HEK293 (cell line): Measurements from ENCODE around the gene MMP25.

Source experiments
- CTCF ChIA-PET: fragments of 350-600 bp; formaldehyde crosslinking; extraction: SDS; loops from one replicate; lab custom pipeline; 2021; ENCODE audit warnings: antibody characterized with exemption; lab: Yijun Ruan, JAX
- POLR2A ChIA-PET: fragments of 300-600 bp; formaldehyde crosslinking; extraction: SDS; loops from one replicate; lab custom pipeline; 2020; ENCODE audit warnings: antibody characterized with exemption, inconsistent platforms; lab: Yijun Ruan, JAX
- H3K27ac ChIP-seq: fragments of 200-500 bp; sonication (Bioruptor generic); 2 replicates; pipeline ENCODE4 v1.5.1; 2014; ENCODE audit warnings: low read depth, low read length, control low read depth, inconsistent platforms; ENCODE audit errors: extremely low read depth
- H3K36me3 ChIP-seq, 2 experiments: fragments of 200-500 bp in 1 of 2; sonication (Bioruptor generic) in 1 of 2; 1 replicate in 1 of 2; 2 replicates in 1 of 2; pipeline ENCODE4 v1.5.1; 2014 to 2017; ENCODE audit warnings: inconsistent platforms in 2 of 2, low read length in 2 of 2; ENCODE audit not compliant: control insufficient read depth in 2 of 2, insufficient read depth in 1 of 2
- H3K4me1 ChIP-seq: fragments of 200-500 bp; sonication (Bioruptor generic); 2 replicates; pipeline ENCODE4 v1.5.1; 2014; ENCODE audit warnings: mild to moderate bottlenecking, low read length, inconsistent platforms; ENCODE audit not compliant: control insufficient read depth, insufficient read depth
- H3K4me3 ChIP-seq: 2 replicates; pipeline ENCODE4 v1.5.1; 2011; ENCODE audit warnings: low read depth, mild to moderate bottlenecking, control low read depth, low read length, moderate library complexity
- H3K9me3 ChIP-seq: fragments of 200-500 bp; sonication (Bioruptor generic); 2 replicates; pipeline ENCODE4 v1.5.1; 2014; ENCODE audit warnings: low read depth, low read length, inconsistent platforms; ENCODE audit not compliant: control insufficient read depth, insufficient read depth
- BCL11B ChIP-seq: fragments of 450-650 bp; formaldehyde crosslinking; IDR thresholded peaks from 2 replicates; pipeline ENCODE4 v1.5.1; 2016; ENCODE audit warnings: low read depth, missing biosample characterization, missing genetic modification characterization
- GLIS2 ChIP-seq: fragments of 450-650 bp; formaldehyde crosslinking; IDR thresholded peaks from 2 replicates; pipeline ENCODE4 v1.5.1; 2016; ENCODE audit warnings: missing biosample characterization, missing genetic modification characterization
- HIC1 ChIP-seq: fragments of 450-650 bp; formaldehyde crosslinking; IDR thresholded peaks from 2 replicates; pipeline ENCODE4 v1.5.1; 2016; ENCODE audit warnings: missing biosample characterization, missing genetic modification characterization
- IKZF3 ChIP-seq: fragments of 450-650 bp; IDR thresholded peaks from 2 replicates; pipeline ENCODE4 v1.5.0; 2018; ENCODE audit warnings: missing biosample characterization, mild to moderate bottlenecking, missing genetic modification characterization, moderate library complexity
- PATZ1 ChIP-seq: fragments of 450-650 bp; formaldehyde crosslinking; IDR thresholded peaks from 2 replicates; pipeline ENCODE4 v1.5.1; 2016; ENCODE audit warnings: missing biosample characterization, missing genetic modification characterization
- REPIN1 ChIP-seq: fragments of 450-650 bp; formaldehyde crosslinking; IDR thresholded peaks from 2 replicates; pipeline ENCODE4 v1.5.1; 2017; ENCODE audit warnings: missing biosample characterization, missing genetic modification characterization, low read depth
- WT1 ChIP-seq: fragments of 450-650 bp; formaldehyde crosslinking; IDR thresholded peaks from 2 replicates; pipeline ENCODE4 v1.5.1; 2016; ENCODE audit warnings: missing biosample characterization, missing genetic modification characterization
- ZBTB20 ChIP-seq: fragments of 450-650 bp; formaldehyde crosslinking; IDR thresholded peaks from 2 replicates; pipeline ENCODE4 v1.5.1; 2016; ENCODE audit warnings: missing biosample characterization, missing genetic modification characterization
- ZBTB21 ChIP-seq: fragments of 450-650 bp; formaldehyde crosslinking; IDR thresholded peaks from 2 replicates; pipeline ENCODE4 v1.5.1; 2017; ENCODE audit warnings: missing biosample characterization, missing genetic modification characterization
- ZBTB48 ChIP-seq: fragments of 450-650 bp; formaldehyde crosslinking; IDR thresholded peaks from 2 replicates; pipeline ENCODE4 v1.5.1; 2016; ENCODE audit warnings: missing biosample characterization, missing genetic modification characterization
- ZEB2 ChIP-seq: fragments of 450-650 bp; formaldehyde crosslinking; IDR thresholded peaks from 2 replicates; pipeline ENCODE4 v1.5.1; 2016; ENCODE audit warnings: missing biosample characterization, missing genetic modification characterization
- ZFHX2 ChIP-seq: fragments of 450-650 bp; formaldehyde crosslinking; conservative IDR thresholded peaks from 2 replicates; pipeline ENCODE4 v1.5.1; 2016; ENCODE audit warnings: missing biosample characterization, missing genetic modification characterization
- ZFP37 ChIP-seq: fragments of 450-650 bp; formaldehyde crosslinking; IDR thresholded peaks from 2 replicates; pipeline ENCODE4 v1.5.1; 2016; ENCODE audit warnings: missing biosample characterization, missing genetic modification characterization
- ZNF132 ChIP-seq: fragments of 450-650 bp; formaldehyde crosslinking; IDR thresholded peaks from 2 replicates; pipeline ENCODE4 v1.5.1; 2017; ENCODE audit warnings: missing biosample characterization, missing genetic modification characterization, borderline replicate concordance
- ZNF138 ChIP-seq: fragments of 450-650 bp; formaldehyde crosslinking; IDR thresholded peaks from 2 replicates; pipeline ENCODE4 v1.5.1; 2016; ENCODE audit warnings: missing biosample characterization, missing genetic modification characterization, borderline replicate concordance
- ZNF335 ChIP-seq: fragments of 450-650 bp; formaldehyde crosslinking; conservative IDR thresholded peaks from 2 replicates; pipeline ENCODE4 v1.5.1; 2016; ENCODE audit warnings: missing biosample characterization, missing genetic modification characterization
- ZNF350 ChIP-seq: fragments of 450-650 bp; formaldehyde crosslinking; IDR thresholded peaks from 2 replicates; pipeline ENCODE4 v1.5.0; 2017; ENCODE audit warnings: missing biosample characterization, mild to moderate bottlenecking, missing genetic modification characterization
- ZNF426 ChIP-seq: fragments of 450-650 bp; formaldehyde crosslinking; IDR thresholded peaks from 2 replicates; pipeline ENCODE4 v1.5.1; 2017; ENCODE audit warnings: missing biosample characterization, missing genetic modification characterization, mild to moderate bottlenecking, inconsistent platforms, moderate library complexity
- ZNF548 ChIP-seq: fragments of 450-650 bp; formaldehyde crosslinking; IDR thresholded peaks from 2 replicates; pipeline ENCODE4 v1.5.1; 2016; ENCODE audit warnings: missing biosample characterization, missing genetic modification characterization
- ZNF558 ChIP-seq: fragments of 450-650 bp; formaldehyde crosslinking; IDR thresholded peaks from 2 replicates; pipeline ENCODE4 v1.5.1; 2016; ENCODE audit warnings: missing biosample characterization, missing genetic modification characterization
- ZNF571 ChIP-seq: fragments of 450-650 bp; formaldehyde crosslinking; IDR thresholded peaks from 2 replicates; pipeline ENCODE4 v1.5.0; 2017; ENCODE audit warnings: missing biosample characterization, missing genetic modification characterization
- ZNF600 ChIP-seq: fragments of 450-650 bp; formaldehyde crosslinking; IDR thresholded peaks from 2 replicates; pipeline ENCODE4 v1.5.1; 2016; ENCODE audit warnings: missing biosample characterization, missing genetic modification characterization
- ZNF626 ChIP-seq: fragments of 450-650 bp; sonication (Bioruptor Pico); formaldehyde crosslinking; IDR thresholded peaks from 2 replicates; pipeline ENCODE4 v1.5.1; 2018; ENCODE audit warnings: missing biosample characterization, missing genetic modification characterization, inconsistent platforms
- ZNF660 ChIP-seq: fragments of 450-650 bp; IDR thresholded peaks from 2 replicates; pipeline ENCODE4 v1.5.1; 2018; ENCODE audit warnings: missing biosample characterization, mild to moderate bottlenecking, missing genetic modification characterization
- ZNF76 ChIP-seq: fragments of 450-650 bp; formaldehyde crosslinking; IDR thresholded peaks from 2 replicates; pipeline ENCODE4; 2016; ENCODE audit warnings: low read depth, missing biosample characterization, missing genetic modification characterization, borderline replicate concordance
- ZNF776 ChIP-seq: fragments of 450-650 bp; formaldehyde crosslinking; IDR thresholded peaks from 2 replicates; pipeline ENCODE4 v1.5.0; 2017; ENCODE audit warnings: missing biosample characterization, missing genetic modification characterization, borderline replicate concordance
- TF ChIP-seq, protein P1 (sequence below): fragments of 450-650 bp; formaldehyde crosslinking; IDR thresholded peaks from 2 replicates; pipeline ENCODE4 v1.5.1; 2017; ENCODE audit warnings: missing biosample characterization, missing genetic modification characterization
- TF ChIP-seq, protein P2 (sequence below): fragments of 450-650 bp; formaldehyde crosslinking; IDR thresholded peaks from 2 replicates; pipeline ENCODE4 v1.5.1; 2017; ENCODE audit warnings: missing biosample characterization, missing genetic modification characterization
- TF ChIP-seq, protein P3 (sequence below): fragments of 450-650 bp; formaldehyde crosslinking; IDR thresholded peaks from 2 replicates; pipeline ENCODE4 v1.5.1; 2017; ENCODE audit warnings: missing biosample characterization, mild to moderate bottlenecking, missing genetic modification characterization, moderate library complexity

Gene MMP25

GRCh38 chr16:3022208-3022683 is 24.1 kb upstream of the MMP25 start:
- H3K27ac ChIP-seq, result peak overlapping the region; percentile 54
- POLR2A ChIA-PET, result interaction anchor here (0.6 to 11.9 kb wide), 8 partner anchors 10 to 150 kb away, joined by 3 to 247 read pairs (median 6); partner anchors contain the start of genes KREMEN2 and PAQR4
- H3K4me3 ChIP-seq, result peak overlapping the region; percentile 75
- peaks cover 0 to 20% of the 10 kb centered on the region in 2 experiments; a peak in 1 of 3 replicates for H3K36me3 ChIP-seq
- peaks cover 21% of the 10 kb centered on the region for H3K4me1 ChIP-seq
- no peaks in the 10 kb centered on the region for H3K9me3 ChIP-seq
- CTCF ChIA-PET, result interaction anchor here (0.7 to 4.1 kb wide), 6 partner anchors 9 to 148 kb away, joined by 3 to 41 read pairs (median 4); no protein-coding TSS in a partner anchor
- no peak for TF ChIP-seq ZNF350 (tag by site-specific recombination)
- no peak for TF ChIP-seq ZNF138
- no peak for TF ChIP-seq ZBTB20 (tag by site-specific recombination)
- 0 out of 2 replicates have a peak, but pooled peaks have one; percentile 20 for TF ChIP-seq BCL11B (tag by site-specific recombination)
- TF ChIP-seq, protein P1, sequence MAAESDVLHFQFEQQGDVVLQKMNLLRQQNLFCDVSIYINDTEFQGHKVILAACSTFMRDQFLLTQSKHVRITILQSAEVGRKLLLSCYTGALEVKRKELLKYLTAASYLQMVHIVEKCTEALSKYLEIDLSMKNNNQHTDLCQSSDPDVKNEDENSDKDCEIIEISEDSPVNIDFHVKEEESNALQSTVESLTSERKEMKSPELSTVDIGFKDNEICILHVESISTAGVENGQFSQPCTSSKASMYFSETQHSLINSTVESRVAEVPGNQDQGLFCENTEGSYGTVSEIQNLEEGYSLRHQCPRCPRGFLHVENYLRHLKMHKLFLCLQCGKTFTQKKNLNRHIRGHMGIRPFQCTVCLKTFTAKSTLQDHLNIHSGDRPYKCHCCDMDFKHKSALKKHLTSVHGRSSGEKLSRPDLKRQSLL (tag by site-specific recombination), result peak; percentile 6; the same call in 1 of the 2 replicates
- TF ChIP-seq ZNF132 (tag by site-specific recombination), result no peak
- TF ChIP-seq, protein P2, sequence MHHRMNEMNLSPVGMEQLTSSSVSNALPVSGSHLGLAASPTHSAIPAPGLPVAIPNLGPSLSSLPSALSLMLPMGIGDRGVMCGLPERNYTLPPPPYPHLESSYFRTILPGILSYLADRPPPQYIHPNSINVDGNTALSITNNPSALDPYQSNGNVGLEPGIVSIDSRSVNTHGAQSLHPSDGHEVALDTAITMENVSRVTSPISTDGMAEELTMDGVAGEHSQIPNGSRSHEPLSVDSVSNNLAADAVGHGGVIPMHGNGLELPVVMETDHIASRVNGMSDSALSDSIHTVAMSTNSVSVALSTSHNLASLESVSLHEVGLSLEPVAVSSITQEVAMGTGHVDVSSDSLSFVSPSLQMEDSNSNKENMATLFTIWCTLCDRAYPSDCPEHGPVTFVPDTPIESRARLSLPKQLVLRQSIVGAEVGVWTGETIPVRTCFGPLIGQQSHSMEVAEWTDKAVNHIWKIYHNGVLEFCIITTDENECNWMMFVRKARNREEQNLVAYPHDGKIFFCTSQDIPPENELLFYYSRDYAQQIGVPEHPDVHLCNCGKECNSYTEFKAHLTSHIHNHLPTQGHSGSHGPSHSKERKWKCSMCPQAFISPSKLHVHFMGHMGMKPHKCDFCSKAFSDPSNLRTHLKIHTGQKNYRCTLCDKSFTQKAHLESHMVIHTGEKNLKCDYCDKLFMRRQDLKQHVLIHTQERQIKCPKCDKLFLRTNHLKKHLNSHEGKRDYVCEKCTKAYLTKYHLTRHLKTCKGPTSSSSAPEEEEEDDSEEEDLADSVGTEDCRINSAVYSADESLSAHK, result no peak
- TF ChIP-seq ZNF76, result peak; percentile 57; the same call in 1 of the 2 replicates
- TF ChIP-seq IKZF3 (tag by site-specific recombination), result peak; percentile 97
- no peak for TF ChIP-seq ZNF776
- TF ChIP-seq ZNF558 (tag by site-specific recombination), result no peak
- peak; percentile 57; the same call in 1 of the 2 replicates for TF ChIP-seq ZFHX2 (tag by site-specific recombination)
- no peak for TF ChIP-seq ZNF571 (tag by site-specific recombination)
- TF ChIP-seq GLIS2, result peak; percentile 68; the same call in 1 of the 2 replicates
- TF ChIP-seq, protein P3, sequence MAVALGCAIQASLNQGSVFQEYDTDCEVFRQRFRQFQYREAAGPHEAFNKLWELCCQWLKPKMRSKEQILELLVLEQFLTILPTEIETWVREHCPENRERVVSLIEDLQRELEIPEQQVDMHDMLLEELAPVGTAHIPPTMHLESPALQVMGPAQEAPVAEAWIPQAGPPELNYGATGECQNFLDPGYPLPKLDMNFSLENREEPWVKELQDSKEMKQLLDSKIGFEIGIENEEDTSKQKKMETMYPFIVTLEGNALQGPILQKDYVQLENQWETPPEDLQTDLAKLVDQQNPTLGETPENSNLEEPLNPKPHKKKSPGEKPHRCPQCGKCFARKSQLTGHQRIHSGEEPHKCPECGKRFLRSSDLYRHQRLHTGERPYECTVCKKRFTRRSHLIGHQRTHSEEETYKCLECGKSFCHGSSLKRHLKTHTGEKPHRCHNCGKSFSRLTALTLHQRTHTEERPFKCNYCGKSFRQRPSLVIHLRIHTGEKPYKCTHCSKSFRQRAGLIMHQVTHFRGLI, result peak; percentile 76; the same call in 1 of the 2 replicates
- TF ChIP-seq ZNF335 (tag by site-specific recombination), result 0 out of 2 replicates have a peak, but pooled peaks have one; percentile 25
- 0 out of 2 replicates have a peak, but pooled peaks have one; percentile 22 for TF ChIP-seq ZBTB21 (tag by site-specific recombination)
- no peak for TF ChIP-seq ZNF600
- TF ChIP-seq ZNF626, result no peak
- TF ChIP-seq ZBTB48 (tag by site-specific recombination), result 0 out of 2 replicates have a peak, but pooled peaks have one; percentile 65
- no peak for TF ChIP-seq ZFP37 (tag by site-specific recombination)
- peak; percentile 63 for TF ChIP-seq WT1 (tag by site-specific recombination)
- peak; percentile 58; the same call in 1 of the 2 replicates for TF ChIP-seq ZNF660 (tag by site-specific recombination)
- peak; percentile 88 for TF ChIP-seq HIC1 (tag by site-specific recombination)
- no peak for TF ChIP-seq ZNF426
- TF ChIP-seq ZEB2 (tag by site-specific recombination), result 0 out of 2 replicates have a peak, but pooled peaks have one; percentile 9
- TF ChIP-seq PATZ1 (tag by site-specific recombination), result peak; percentile 12; the same call in 1 of the 2 replicates
- TF ChIP-seq REPIN1, result no peak
- no peak for TF ChIP-seq ZNF548
